ENCODE results near the gene PTRHD1.

GRCh38 chr2:24830351-24830750 lies 37.2 kb upstream of the PTRHD1 start:
- TF ChIP-seq POLR2A (IDR thresholded peaks at IDR 0.05; ENCODE audit: low read depth, low read length) (no peak), TAF1 (IDR thresholded peaks at IDR 0.05; ENCODE audit: borderline replicate concordance, low read depth, low read length) (no peak), POLR2AphosphoS5 (IDR thresholded peaks at IDR 0.05; ENCODE audit: low read depth, low read length) (no peak)
